Measurements from ENCODE around the gene GRK5.
"Not testable (repeated sequence)": the region's sequence is repeated elsewhere in the genome, so short reads cannot be mapped to it uniquely, and the experiment has no call there.

Gene GRK5

GRCh38 chr10:119447823-119448546 lies 240.6 kb downstream of the GRK5 start:
- no peak for FAIRE-seq

- FAIRE-seq: no peak
Observed at GRCh38 chr10:119448628-119449584, 241.5 kb downstream of the GRK5 start.

- FAIRE-seq: no peak
Observed at GRCh38 chr10:119449760-119450461, 242.5 kb downstream of the GRK5 start.

GRCh38 chr10:119450606-119451299 lies 243.4 kb downstream of the GRK5 start:
- FAIRE-seq: no peak

- no peak for FAIRE-seq
Observed at GRCh38 chr10:119451300-119451896, 244.0 kb downstream of the GRK5 start.

GRCh38 chr10:119452396-119452795 lies 245.0 kb downstream of the GRK5 start:
- no peak for FAIRE-seq

- FAIRE-seq: no peak
Observed at GRCh38 chr10:119453313-119453712, 245.9 kb downstream of the GRK5 start.

- FAIRE-seq: no peak
Observed at GRCh38 chr10:119454316-119454715, 246.9 kb downstream of the GRK5 start.

- FAIRE-seq: no peak
Observed at GRCh38 chr10:119454990-119455389, 247.6 kb downstream of the GRK5 start.

GRCh38 chr10:119455609-119456434 lies 248.5 kb downstream of the GRK5 start:
- no peak for FAIRE-seq

GRCh38 chr10:119456435-119456810 lies 249.1 kb downstream of the GRK5 start:
- FAIRE-seq: no peak

GRCh38 chr10:119457966-119458766 lies 250.8 kb downstream of the GRK5 start:
- FAIRE-seq: no peak

- no peak for FAIRE-seq
Observed at GRCh38 chr10:119459681-119460340, 252.4 kb downstream of the GRK5 start.

GRCh38 chr10:119460369-119461195 lies 253.2 kb downstream of the GRK5 start:
- no peak for FAIRE-seq

GRCh38 chr10:119461380-119461779 lies 254.0 kb downstream of the GRK5 start:
- no peak for FAIRE-seq

GRCh38 chr10:119461923-119462322 lies 254.6 kb downstream of the GRK5 start:
- no peak for FAIRE-seq

GRCh38 chr10:119462773-119463172 lies 255.4 kb downstream of the GRK5 start:
- FAIRE-seq: no peak

- not testable (repeated sequence) for FAIRE-seq
Observed at GRCh38 chr10:119463195-119463594, 255.8 kb downstream of the GRK5 start.

- no peak for FAIRE-seq
Observed at GRCh38 chr10:119465085-119465484, 257.7 kb downstream of the GRK5 start.

All from islet of Langerhans (tissue), 1 donor.